Measurements from ENCODE around the gene IL19.
A peak's percentile ranks its signal among the peaks of the same experiment; 100 is the strongest.

The IL19 gene

DNA sequence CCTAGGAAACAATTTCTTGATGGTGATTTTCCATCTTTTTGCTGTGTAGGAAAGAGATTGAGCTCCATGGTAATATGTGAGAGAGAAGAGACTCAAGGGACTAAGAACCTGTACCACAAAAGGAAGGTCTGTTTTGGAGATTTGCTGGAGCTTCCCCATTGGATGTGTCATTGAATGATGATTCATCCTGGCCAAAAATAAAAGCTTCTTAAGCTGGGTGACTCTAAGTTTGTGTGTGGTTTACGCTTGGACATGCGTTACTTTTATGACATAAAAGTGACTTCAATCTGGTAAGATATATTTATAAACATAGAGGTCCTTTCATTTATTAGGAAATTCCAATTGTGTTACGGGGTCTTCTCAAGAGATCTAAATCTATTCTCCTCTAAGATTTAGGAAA lies 17.4 kb upstream of the IL19 start:
- H3K4me2 ChIP-seq (ENCODE audit: low read depth, low read length, poor library complexity, severe bottlenecking): no peak overlapping the region
- H3K9me2 ChIP-seq (replicated peaks; ENCODE audit: insufficient read depth, low read length): no peaks in the 10 kb centered on the region
- no peaks in the 10 kb centered on the region for H3K27me3 ChIP-seq (ENCODE audit: low read length)

GRCh38 chr1:206754011-206754410 lies 16.6 kb upstream of the IL19 start:
- Histone ChIP-seq H2AFZ (ENCODE audit: low read depth, low read length, severe bottlenecking) (no peak overlapping the region), H3K9ac (ENCODE audit: low read length) (no peak overlapping the region), H3K9me2 (replicated peaks; ENCODE audit: insufficient read depth, low read length) (no peaks in the 10 kb centered on the region), H3K9me3 (ENCODE audit: insufficient read depth, low read length) (no peaks in the 10 kb centered on the region), H3K4me3 (ENCODE audit: insufficient read depth, low read length, poor library complexity, severe bottlenecking) (no peak overlapping the region), H3F3A (ENCODE audit: insufficient read depth) (no peaks in the 10 kb centered on the region), H3K27ac (ENCODE audit: low read depth, low read length) (no peak overlapping the region), H4K20me1 (ENCODE audit: low read depth, low read length) (no peaks in the 10 kb centered on the region), H3K4me2 (ENCODE audit: low read depth, low read length, poor library complexity, severe bottlenecking) (no peak overlapping the region), H3K36me3 (ENCODE audit: low read length) (no peaks in the 10 kb centered on the region), H3K27me3 (ENCODE audit: low read length) (no peaks in the 10 kb centered on the region), H3K79me2 (ENCODE audit: insufficient read depth, low read length) (no peaks in the 10 kb centered on the region)
- TF ChIP-seq CTCF (IDR thresholded peaks at IDR 0.05; ENCODE audit: insufficient read depth, low read length, poor library complexity, severe bottlenecking) (no peak), EZH2phosphoT487 (conservative IDR thresholded peaks at IDR 0.05; ENCODE audit: low read length) (no peak)

More for the DNA sequence above, 17.4 kb upstream of the IL19 start:
- TF ChIP-seq CTCF (IDR thresholded peaks at IDR 0.05; ENCODE audit: insufficient read depth, low read length, poor library complexity, severe bottlenecking) (no peak), EZH2phosphoT487 (conservative IDR thresholded peaks at IDR 0.05; ENCODE audit: low read length) (no peak)
- Histone ChIP-seq H3K27ac (ENCODE audit: low read depth, low read length) (no peak overlapping the region), H3K9me3 (ENCODE audit: insufficient read depth, low read length) (no peaks in the 10 kb centered on the region), H3K9ac (ENCODE audit: low read length) (no peak overlapping the region), H3K36me3 (ENCODE audit: low read length) (no peaks in the 10 kb centered on the region), H3K4me3 (ENCODE audit: insufficient read depth, low read length, poor library complexity, severe bottlenecking) (no peak overlapping the region), H3F3A (ENCODE audit: insufficient read depth) (no peaks in the 10 kb centered on the region), H4K20me1 (ENCODE audit: low read depth, low read length) (no peaks in the 10 kb centered on the region), H3K79me2 (ENCODE audit: insufficient read depth, low read length) (no peaks in the 10 kb centered on the region), H2AFZ (ENCODE audit: low read depth, low read length, severe bottlenecking) (no peak overlapping the region)

GRCh38 chr1:206757524-206758266 lies 12.9 kb upstream of the IL19 start:
- Histone ChIP-seq H3K9ac (ENCODE audit: low read length) (no peak overlapping the region), H2AFZ (ENCODE audit: low read depth, low read length, severe bottlenecking) (peak overlapping the region; percentile 14), H3K27ac (ENCODE audit: low read depth, low read length) (no peak overlapping the region), H4K20me1 (ENCODE audit: low read depth, low read length) (no peaks in the 10 kb centered on the region), H3K9me2 (replicated peaks; ENCODE audit: insufficient read depth, low read length) (no peaks in the 10 kb centered on the region), H3K4me2 (ENCODE audit: low read depth, low read length, poor library complexity, severe bottlenecking) (no peak overlapping the region), H3K27me3 (ENCODE audit: low read length) (no peaks in the 10 kb centered on the region), H3K36me3 (ENCODE audit: low read length) (no peaks in the 10 kb centered on the region), H3F3A (ENCODE audit: insufficient read depth) (no peaks in the 10 kb centered on the region), H3K9me3 (ENCODE audit: insufficient read depth, low read length) (no peaks in the 10 kb centered on the region), H3K4me3 (ENCODE audit: insufficient read depth, low read length, poor library complexity, severe bottlenecking) (no peak overlapping the region), H3K79me2 (ENCODE audit: insufficient read depth, low read length) (no peaks in the 10 kb centered on the region)
- TF ChIP-seq CTCF (IDR thresholded peaks at IDR 0.05; ENCODE audit: insufficient read depth, low read length, poor library complexity, severe bottlenecking): no peak
- TF ChIP-seq EZH2phosphoT487 (conservative IDR thresholded peaks at IDR 0.05; ENCODE audit: low read length): no peak
